NCI-H2107 (cell line): ENCODE measurements around the gene LRRC1.
"Not testable (repeated sequence)": the region's sequence is repeated elsewhere in the genome, so short reads cannot be mapped to it uniquely, and the experiment has no call there.

ENCODE experiments used
- DNase-seq: peaks from one replicate; lab custom pipeline; 2025; lab: John Stamatoyannopoulos, UW

The LRRC1 gene

GRCh38 chr6:53794720-53795339, at the start of gene LRRC1:
Gene LRRC1 (plus strand): TSS chr6:53795005. CDS start chr6:53795257, 252 bp downstream.
- peak; percentile 42 for DNase-seq

DNA sequence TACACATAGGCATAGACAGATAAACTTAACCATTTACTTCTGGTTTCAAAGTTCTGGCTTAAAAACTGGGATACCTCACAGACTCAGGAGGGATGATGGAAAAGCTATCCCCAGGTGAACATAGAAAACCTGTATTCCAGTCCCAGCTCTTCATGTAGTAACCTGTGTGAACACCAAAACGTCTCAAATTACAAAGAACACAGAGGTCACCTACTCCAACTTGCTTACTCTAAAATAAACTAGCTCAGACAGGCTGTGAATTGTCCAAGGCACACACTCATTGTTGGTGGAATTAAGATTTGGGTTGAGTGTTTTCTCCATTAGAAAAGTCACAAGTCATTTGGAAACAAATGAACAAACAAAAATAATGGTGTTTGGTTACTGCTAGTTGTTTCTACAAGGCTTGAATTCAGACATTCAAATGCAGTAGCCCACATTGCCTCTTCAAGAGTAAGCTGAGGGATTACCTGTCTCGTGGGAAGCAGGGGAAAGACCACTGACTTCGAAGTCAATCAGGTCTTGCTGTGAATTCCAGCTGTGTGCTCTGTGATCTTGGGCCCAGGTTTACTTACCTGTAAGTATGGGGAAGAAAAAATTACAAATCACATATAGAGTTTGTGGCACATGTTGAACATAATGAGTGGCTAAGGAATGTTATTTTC, 48.2 kb upstream of the LRRC1 start:
- DNase-seq = no peak

- no peak for DNase-seq
These were observed 44.7 kb upstream of the LRRC1 start for GRCh38 chr6:53750052-53750650.

GRCh38 chr6:53751417-53751816, 43.4 kb upstream of the LRRC1 start:
- DNase-seq = no peak

DNA sequence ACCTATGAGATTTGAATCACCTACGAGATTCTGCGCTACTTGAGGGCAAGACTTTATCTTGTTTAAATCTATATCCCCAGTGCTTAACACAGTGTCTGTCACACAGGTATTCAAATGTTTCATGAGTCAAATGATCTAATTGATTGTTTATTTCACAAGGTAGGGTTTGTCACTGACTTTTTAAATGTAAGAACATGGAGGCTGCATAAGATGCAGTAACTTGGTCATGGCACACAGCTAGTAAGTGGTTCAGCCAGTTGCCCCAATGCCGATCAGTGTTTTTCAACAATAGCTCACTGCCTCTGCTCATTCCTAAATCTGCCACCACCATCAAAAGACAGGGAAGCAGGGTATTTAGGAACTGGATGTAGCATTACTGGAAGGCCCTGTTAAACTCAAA, 42.4 kb upstream of the LRRC1 start:
- DNase-seq = no peak

GRCh38 chr6:53752856-53753255, 41.9 kb upstream of the LRRC1 start:
- no peak for DNase-seq

- no peak for DNase-seq
These were observed 40.5 kb upstream of the LRRC1 start for GRCh38 chr6:53754330-53754729.

GRCh38 chr6:53756396-53756795, 38.4 kb upstream of the LRRC1 start:
- no peak for DNase-seq

GRCh38 chr6:53758496-53758895, 36.3 kb upstream of the LRRC1 start:
- no peak for DNase-seq

- no peak for DNase-seq
These were observed 33.8 kb upstream of the LRRC1 start for GRCh38 chr6:53761036-53761435.

DNA sequence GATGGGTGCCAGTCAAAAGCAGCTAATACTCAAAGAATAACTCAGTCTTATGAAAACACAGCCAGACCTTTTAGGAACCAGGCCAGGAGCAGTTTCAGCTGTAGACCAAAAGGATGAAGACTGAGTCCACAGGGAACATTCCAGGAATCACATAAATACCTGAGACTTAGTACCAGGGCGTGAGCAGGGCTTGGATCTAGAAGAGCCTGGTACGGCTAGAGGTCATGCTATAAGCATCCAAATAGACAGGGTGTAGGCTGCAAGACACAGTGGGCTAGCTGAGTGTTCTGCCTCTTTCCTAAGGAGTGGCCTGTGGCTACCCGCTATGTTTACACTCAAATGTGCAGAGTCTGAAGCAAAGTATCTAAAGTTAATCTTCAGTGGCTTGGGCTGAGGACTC, 29.5 kb upstream of the LRRC1 start:
- no peak for DNase-seq

DNA sequence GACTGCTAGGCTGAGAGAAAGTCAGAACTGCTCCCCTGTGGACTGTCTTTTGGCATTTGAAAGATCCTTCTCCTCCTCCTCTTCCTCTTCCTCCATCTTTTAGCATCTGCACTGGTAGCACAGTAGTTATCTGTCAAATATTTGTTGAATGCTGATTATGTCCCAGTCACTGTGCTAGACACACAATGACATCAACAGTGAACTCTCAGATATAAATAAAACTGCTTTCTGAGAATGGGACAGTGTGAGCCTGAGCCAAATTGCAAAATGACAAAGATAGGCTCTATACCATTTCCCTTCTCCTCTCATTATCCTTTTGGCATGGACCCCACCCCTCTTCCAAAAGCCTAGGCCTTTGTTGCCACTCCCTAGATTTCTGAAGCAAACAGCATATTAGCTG, 27.9 kb upstream of the LRRC1 start:
- DNase-seq = no peak

DNA sequence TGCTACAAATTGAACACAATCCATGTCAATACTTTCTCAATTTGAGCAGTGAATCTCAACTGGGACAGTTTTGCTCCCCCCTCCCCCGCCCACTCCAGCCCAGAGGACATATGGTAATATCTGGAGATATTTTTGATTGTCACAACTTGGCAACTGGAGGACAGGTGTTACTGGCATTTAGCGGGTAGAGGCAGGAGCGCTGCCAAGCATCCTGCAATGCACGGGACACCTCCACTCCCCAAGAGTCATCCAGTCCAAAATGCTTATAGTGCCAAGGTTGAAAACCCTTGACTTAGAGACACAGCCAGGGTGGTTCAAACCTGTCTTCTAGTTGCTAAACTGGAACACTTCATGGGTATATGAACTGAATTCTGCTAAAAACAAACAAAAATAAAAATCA, 26.9 kb upstream of the LRRC1 start:
- DNase-seq = no peak

GRCh38 chr6:53768636-53769035, 26.2 kb upstream of the LRRC1 start:
- no peak for DNase-seq

GRCh38 chr6:53770780-53771249, 24.0 kb upstream of the LRRC1 start:
- DNase-seq = no peak

DNA sequence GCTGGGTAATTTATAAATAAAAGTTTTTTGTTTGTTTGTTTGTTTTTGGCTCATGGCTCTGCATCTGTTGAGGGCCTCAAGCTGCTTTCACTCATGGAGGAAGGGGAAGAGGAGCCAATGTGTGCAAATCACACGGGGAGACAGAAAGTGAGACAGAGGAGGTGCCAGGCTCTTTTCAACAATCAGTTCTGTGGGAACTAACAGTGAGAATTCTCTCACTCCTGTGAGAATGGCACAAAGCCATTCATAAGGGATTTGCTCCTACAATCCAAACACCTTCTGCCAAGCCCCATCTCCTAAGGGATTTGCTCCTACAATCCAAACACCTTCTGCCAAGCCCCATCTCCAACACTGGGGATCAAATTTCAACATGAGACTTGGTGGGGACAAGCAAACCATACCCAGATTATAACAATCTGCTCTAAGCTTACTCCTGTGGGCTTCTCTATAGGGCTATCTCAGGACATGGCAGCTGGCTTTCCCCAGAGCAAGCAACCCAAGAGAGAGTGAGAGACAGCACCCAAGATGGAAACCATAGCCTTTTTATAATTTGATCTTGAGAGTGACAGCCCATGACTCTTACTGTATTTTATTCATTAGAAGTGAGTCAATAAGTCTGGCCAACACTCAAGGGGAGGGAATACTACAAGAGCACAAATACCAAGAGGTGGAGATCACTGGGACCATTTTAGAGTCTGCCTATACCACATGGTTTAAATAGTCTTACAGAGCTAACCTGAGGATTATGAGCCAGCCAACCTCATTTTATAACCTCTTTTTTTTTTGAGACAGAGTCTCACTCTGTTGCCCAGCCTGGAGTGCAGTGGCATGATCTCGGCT, 22.8 kb upstream of the LRRC1 start:
- DNase-seq = no peak

GRCh38 chr6:53773044-53773696, 21.6 kb upstream of the LRRC1 start:
- no peak for DNase-seq

DNA sequence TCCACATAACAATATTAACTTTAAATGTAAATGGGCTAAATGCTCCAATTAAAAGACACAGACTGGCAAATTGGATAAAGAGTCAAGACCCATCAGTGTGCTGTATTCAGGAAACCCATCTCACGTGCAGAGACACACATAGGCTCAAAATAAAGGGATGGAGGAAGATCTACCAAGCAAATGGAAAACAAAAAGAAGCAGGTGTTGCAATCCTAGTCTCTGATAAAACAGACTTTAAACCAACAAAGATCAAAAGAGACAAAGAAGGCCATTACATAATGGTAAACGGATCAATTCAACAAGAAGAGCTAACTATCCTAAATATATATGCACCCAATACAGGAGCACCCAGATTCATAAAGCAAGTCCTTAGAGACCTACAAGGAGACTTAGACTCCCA, 18.7 kb upstream of the LRRC1 start:
- DNase-seq = not testable (repeated sequence)

DNA sequence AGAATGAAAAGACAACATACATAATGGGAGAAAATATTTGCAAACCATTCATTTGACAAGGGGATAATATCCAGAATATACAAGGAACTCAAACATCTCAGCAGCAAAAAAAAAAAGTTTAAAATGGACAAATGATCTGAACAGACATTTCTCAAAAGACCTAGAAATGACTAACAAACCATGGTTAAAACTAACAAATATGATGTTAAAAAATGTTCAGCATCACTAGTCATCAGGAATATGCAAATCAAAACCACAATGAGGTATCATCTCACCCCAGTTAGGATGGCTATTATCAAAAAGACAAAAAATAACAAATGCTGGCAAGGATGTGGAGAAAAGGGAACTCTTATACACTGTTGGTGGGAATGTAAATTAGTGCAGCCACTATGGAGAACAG, 9.8 kb upstream of the LRRC1 start:
- not testable (repeated sequence) for DNase-seq

DNA sequence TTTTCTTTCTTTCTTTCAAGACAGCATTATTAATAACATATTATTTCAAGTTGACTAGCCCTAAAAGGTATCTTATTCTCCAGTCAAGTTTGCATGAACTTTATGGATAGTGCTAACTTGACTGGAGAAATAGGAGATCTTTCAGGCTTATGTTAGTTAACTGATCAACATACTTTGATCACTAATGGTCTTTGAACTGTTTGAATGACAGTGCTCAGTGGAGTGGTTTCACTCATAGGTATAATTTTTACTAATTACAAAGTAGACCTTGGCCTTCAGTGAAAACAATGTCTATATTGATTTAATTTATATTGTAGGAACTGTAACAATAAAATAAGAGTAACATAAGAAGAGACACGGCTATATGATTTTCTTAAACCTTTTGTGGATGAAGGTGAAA, 8.0 kb upstream of the LRRC1 start:
- DNase-seq = no peak

DNA sequence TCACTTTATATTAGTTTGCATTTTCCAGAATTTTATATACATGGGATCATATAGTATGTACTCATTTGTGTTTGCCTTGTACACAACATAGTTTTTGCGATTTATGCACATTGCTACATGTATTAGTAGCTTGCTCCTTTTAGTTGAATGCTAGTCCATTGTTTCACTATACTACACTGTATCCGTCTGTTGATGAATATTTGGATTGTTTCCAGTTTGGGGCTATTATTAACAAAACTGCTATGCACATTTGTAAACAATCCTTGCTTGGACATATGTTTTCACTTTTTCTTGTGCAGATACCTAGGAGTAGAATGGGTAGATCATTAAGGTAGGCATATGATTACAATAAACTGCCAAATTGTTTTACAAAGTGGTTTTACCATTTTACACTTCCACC, 3.9 kb upstream of the LRRC1 start:
- DNase-seq = no peak

GRCh38 chr6:53792016-53792415, 2.8 kb upstream of the LRRC1 start:
- no peak for DNase-seq
